Ishikawa (cell line): Measurements from ENCODE around the gene CIZ1.

ENCODE experiments used
- EGR1 ChIP-seq: IDR thresholded peaks from 2 replicates; pipeline ENCODE4 v1.6.1; 2012
- EP300 ChIP-seq: IDR thresholded peaks from 2 replicates; pipeline ENCODE4 v1.6.1; 2012; ENCODE audit warnings: borderline replicate concordance
- MAX ChIP-seq: IDR thresholded peaks from 2 replicates; pipeline ENCODE4 v1.6.1; 2012
- NFIC ChIP-seq: IDR thresholded peaks from 2 replicates; pipeline ENCODE4 v1.6.1; 2012
- RAD21 ChIP-seq: IDR thresholded peaks from 2 replicates; pipeline ENCODE4 v1.6.1; 2012; ENCODE audit warnings: low read depth
- TAF1 ChIP-seq: IDR thresholded peaks from 2 replicates; pipeline ENCODE4 v1.6.1; 2012; ENCODE audit warnings: low read depth, mild to moderate bottlenecking
- TEAD4 ChIP-seq: IDR thresholded peaks from 2 replicates; pipeline ENCODE4 v1.6.1; 2012

- TF ChIP-seq TEAD4 (no peak), NFIC (no peak), MAX (no peak), TAF1 (no peak), RAD21 (no peak), EP300 (no peak), EGR1 (no peak)
Observed at GRCh38 chr9:128124451-128124850, 66.9 kb downstream of the CIZ1 start.
